Myocyte (in vitro differentiated cells): Measurements from ENCODE around the gene MEG3. TPM values are rescaled to one million over a fixed set of nuclear protein-coding genes. Genes with fewer than 3 reads are reported as not detected.

Experiments
- DNase-seq: peaks from one replicate; pipeline ENCODE4 v3.0.0-alpha.2; 2012; ENCODE audit warnings: low read depth
- total RNA-seq: library from RNA; depleted of rRNA; stranded (reverse); fragments of >200 nt; gene quantifications from 2 replicates; pipeline ENCODE4 v1.2.3, GENCODE V29; 2014

The MEG3 gene
- total RNA-seq, 1 donor from 2014 or later: 289 TPM

DNA sequence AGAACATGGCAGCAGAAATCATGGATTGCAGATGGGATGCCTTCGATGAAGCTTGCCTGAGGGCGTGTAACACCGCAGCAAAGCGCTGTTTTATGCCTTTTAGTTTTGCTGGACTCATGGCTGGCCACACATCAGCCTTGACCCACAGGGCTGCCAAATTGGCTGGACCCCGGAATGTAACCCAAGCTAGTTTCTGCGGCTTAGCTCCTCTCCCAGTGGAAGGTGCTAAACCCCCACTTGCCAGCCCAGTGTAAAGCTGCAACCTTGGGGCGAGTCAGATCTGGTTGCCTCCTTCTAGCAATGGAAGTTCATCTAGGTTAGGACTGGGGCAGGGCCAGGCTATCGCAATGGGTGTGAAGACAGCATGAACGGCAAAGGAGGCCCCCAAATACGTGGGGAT lies 38.3 kb downstream of the MEG3 start:
- no peak for DNase-seq

DNA sequence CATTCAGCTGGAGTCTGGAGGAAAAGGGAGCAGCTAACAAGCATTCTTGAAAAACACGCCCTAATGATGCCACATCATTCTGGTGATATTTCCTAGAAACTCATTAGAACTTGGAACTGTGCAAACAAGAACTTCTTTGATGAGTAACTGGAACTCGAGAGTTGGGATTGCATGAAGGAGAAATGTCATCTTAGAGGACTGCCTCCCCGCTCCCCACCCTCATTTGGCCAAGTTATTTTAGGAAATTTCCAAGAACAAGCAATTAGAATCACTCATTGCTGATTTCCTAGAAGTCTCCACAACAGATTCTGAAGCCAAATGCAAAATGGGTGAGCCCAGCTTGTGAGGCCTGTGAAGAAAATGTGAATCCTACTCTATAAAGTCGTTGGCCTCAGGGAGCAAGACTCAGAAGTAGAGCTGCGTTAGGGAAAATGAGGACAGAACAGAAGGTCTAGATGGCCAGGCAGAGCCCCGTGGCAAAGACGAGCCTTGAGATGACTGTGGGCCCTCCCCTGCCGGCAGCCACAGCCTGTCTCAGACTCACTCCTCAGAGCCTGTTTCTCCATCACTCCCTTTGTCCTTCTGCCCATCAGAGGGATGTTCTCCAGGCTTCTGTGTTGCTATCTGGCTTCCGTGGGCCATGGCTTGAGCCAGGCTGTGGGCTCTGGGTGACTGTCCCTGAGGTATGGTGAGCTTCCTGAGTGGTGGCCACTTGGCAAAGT lies 39.2 kb downstream of the MEG3 start:
- DNase-seq: no peak

DNA sequence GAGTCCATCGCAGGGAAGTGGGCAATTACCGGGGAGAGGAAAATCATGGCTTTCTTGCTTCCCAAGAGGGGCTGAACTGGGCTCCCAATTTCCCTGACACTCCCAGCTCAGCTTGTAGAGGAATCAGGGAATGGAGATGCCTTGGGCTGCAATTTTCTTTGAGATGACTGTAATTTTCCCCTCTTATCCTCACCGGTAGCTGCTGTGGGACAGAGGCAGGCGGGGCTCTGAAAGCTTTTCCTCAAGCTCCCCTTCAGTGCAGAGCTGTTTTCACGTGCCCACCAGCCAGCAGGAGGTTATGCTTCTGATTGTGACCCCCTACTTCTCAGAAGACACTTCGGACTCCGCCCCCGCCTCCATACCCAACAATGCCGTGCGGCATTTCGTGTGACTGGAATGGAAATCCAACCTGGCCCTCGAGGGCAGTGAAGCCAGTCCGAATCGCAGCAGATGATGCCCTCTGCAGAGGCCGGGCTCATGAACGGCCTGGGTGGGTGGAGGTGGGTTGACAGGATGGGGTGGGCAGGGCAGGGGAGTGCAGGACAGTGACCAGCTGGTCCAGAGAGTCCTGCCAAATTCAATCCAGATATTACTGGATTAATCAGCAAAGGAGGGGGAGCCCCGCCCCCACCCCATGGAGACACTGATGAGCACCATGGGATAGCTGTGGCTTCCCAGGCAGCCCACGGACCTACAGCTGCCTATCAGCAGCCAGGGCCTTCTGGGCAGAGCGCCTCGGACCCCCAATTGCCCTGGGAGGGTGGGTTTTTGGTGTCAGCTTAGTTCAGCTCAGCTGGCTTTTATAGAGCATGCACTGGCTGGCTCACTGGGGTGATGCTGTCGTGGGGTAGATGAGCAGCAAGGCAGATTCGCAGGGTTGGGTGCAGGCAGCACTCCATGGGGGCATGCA lies 40.0 kb downstream of the MEG3 start:
- no peak for DNase-seq

DNA sequence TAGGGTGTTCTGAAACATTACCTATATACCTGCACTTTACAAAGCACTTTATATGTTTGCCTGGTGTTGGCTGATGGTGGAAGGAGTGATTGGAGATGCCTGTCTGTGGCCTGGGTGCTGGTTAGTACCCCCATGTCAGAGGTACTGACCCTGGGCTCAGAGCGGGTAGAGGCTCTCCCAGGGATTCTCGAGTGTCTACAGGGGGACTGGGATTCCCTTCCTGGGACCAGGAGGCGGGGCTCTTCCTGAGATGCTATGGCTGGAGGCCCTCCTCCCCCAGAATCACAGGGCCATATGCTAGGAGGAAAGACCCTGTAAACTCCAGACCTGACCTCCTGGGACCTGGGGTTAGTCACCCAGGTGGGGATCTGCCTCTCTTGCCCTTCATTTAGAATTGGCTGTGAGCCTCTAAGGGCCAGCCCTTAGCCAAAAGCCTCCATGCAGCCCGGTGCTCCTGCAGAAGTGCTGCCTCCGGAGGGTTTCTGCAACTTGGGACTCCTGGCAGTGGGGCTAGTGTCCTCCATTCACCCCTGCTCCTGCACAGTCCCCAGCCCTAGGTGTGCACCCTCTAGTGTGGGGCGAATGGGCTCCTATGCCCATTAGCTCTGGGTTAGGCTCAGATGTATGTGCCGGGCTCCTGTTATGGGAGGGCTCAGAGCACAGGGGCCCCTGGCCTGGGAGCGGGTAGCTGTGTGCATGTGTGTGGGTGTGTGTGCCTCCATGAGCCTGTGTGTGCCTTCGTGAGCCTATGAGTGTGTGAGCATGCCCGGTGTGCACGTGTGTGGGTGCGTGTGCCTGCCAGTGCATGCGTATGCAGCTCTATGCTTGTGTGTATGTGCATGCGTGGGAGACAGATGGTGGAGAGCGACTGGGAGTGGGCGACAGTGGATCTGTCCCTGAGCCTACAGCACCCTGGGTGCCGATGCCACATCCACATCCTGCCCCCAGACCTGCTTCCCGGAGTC lies 41.0 kb downstream of the MEG3 start:
- DNase-seq: no peak

DNA sequence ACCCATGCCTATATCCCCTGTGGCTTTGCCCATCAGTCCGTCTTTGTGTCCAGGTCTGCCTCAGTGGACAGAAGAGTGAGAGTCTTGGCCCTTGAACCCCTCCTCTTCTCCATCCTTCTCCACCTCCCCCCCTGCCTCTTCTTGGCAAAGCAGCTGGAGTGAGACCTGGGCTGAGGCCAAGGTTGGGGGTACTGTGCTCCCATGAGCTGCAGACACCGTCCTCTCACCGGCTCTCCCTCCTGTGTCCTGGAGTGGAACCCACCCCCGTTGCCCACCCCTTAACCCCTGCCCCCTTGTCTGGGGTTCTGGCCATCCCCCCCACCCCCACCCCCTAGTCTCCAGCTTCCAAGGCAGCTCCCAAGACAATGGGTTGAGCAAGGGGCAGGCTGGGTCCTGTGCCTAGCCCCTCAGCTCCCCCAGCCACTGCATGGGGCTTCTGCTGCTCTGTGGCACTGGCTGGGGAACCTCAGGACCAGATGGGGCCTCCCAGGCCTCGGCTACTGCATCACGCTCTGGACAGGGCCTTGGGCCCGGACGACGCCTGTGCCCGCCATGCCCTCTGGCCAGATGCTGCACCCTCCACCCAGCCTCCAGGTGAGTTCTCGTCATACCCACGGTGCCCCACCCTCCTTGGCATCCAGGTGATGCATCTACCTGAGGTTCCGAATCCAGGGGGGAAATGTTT lies 41.9 kb downstream of the MEG3 start:
- DNase-seq: no peak

DNA sequence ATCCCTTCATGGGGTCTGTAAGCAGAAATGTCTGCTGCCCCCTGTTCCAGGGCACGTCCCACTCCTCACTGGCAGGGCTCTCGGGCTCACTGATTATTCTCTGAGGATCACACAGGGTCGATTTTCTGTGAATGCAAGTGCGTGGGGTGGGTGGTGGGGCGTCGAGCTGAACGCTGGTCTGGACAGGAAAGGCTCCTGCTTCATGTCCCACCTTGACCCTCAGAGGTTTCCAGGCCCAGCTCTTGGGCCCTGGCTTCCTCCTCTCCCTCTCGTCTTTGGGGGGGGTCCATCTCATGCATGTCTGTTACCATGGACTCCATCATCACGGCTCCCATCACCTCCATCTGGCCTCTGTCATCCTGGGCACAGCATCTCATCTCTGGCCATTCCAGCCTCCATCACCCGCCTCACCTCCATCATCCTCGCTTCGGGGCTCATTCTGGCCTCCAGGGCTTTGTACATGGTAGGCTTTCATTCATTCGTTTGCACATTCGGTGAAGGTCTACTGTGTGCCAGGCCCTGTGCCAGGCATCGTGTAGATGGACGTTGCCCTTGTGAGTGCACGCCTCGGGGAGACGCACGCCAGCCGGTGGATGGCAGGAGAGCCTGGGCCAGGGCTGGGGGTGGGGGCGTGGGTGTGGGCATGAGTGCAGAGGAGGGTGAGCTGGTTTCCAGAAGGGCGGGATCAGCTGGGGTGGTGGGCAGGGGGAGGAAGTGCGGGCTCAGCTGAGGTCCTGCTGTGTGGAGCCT lies 42.9 kb downstream of the MEG3 start:
- no peak for DNase-seq

DNA sequence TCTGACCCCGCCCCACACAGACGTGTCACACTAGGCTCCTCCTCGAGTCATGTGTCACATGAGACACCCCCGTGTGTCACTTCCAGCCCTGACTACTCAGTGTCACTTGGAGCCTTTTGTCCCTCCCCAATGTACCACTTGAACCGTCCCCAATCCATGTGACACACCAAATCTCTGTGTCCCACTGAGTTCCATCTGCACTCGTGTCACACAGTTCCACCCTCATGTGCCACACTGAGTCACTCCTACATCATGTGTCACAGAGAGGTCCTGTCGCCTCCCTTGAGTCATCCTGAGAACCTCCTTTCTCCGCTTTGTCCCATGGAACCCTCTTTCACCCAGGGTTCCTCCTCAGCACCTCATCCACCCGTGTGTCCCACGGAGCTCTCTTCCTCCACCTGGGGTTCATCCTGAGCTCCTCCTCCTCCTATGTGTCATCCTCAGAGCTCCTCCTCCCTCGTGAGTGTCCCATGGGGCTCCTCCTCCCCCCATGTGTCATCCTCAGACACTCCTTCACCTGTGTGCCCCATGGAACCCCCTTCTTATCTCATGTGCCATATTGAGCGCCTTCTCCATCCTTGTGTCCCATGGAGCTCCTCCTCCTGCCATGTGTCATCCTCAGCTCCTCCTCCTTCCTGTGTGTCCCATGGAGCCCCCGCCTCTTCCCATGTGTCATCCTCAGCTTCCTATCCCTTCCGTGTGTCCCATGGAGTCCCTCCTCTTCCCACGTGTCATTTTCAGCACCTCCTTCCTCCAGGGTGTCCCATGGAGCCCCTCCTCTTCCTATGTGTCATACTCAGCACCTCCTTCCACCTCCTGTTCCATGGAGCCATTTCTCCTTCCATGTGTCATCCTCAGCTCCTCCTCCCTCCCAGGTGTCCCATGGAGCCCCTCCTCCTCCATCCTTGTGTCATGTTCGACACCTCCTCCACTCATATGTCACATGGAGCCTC lies 45.6 kb downstream of the MEG3 start:
- DNase-seq: no peak

DNA sequence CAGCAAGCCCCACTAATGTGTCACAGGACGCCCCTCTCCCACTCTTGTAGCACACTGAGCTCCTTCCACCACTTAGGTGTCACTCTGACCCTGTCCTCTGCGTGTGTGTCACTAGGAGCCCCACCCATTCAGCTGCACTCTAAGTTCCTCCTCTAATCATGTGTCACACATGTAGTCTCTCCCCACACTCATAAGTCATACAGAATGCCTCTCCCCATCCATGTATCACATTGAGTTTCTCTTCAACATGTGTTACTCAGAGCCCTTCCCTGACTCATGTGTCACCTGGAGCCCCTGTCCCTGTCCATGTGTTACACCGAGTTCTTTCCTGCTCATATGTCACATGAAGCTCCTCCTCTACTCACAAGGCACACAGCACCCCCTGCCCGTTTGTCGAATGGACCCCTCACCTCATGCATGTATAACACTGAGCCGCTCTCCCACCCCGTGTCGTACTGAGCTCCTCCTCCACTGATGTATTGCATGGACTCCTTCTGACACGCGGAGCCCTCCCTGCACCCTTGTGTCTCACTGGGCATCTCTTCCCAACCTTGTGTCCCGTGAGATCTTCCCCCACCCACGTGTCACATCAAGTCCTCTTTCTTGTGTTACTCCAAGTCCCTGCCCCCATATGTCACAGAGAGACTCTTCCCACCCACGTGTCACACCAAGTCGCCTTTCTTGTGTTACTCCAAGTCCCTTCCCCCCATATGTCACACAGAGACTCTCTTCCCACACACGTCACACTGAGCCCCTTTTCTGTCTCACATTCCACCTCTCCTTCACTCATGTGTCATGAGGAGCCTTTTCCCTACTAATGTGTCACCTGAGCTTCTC lies 46.6 kb downstream of the MEG3 start:
- DNase-seq: no peak

DNA sequence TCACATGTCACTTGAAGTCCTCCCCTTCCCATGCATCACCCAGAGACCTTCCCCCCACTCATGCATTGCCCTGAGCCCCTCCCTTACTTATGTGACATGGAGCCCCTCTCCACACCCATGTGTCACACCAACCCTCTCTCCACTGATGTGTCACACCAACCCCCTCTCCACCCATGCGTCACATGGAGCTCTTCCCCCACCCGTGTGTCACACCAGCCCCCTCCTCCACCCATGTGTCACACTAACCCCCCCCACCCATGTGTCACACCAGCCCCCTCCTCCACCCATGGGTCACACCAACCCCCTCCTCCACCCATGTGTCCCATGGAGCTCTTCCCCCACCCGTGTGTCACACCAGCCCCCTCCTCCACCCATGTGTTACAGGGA lies 47.2 kb downstream of the MEG3 start:
- no peak for DNase-seq

DNA sequence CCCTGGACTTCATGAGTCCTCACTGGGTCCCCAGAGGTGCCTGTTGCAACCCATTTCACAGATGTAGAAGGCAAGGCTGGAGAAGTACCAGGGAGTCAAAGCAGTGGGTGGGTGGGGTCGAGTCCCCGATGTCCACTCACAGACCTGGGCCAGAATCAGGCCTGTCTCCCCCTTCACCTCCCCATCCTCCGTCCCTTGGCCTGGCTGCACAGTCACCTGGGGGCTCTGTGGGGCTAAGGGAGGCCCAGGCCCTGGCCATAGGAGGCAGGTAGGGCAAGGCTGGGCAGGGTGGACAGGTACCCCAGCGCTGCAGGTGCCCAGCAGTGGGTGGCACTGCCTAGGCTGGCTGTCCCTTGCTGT lies 48.1 kb downstream of the MEG3 start:
- no peak for DNase-seq

DNA sequence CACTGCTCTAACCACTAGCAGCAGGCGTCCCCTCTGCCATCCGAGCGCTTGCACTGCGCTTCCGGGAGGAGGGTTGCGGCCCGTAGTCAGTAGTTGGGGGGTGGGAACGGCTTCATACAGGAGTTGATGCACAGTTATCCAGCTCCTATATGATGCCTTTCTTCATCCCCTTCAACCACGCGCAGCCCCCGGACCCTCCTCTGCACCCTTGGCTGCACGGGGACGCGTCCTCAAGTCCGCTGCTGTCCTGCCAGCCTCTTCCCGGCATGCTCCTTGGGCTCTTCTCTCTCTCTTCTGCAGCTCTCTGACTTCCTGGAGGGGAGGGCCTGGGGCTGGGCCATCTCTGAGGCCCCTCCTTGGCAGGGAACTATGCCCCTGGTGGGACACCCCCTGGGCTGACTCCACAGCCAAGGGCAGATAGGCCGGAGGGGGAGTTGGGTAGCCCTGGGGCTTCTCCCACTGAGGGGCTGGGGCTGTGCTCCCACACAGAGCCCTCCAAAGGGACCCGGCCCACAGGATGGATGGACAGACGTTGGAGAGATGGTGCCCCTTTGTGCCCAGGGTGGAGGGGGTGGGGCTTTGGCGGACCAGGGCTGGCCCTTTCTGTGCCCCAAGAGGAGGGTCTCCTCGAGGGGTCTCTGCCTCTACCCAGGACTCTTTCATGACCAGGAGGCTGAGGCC lies 48.6 kb downstream of the MEG3 start:
- DNase-seq: no peak

DNA sequence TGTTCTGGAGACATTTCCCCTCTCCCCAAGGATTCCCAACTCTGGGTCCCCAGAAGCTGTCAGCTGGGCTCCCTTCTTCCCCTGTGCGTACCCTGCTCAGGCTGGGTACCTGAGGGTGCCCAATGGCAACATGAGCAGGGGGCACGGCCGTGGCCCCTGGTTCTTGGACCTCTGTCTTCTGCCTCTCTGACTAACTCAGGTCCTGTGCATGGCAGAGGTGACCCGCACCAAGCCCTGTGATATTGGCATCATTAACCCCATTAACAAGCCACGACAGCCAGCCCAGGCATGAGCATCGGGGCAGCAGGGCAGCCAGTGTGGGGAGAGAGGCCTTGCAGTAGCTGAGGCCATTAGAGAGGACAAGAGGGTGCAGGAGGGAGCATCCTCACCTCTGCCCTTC lies 49.2 kb downstream of the MEG3 start:
- DNase-seq: no peak

DNA sequence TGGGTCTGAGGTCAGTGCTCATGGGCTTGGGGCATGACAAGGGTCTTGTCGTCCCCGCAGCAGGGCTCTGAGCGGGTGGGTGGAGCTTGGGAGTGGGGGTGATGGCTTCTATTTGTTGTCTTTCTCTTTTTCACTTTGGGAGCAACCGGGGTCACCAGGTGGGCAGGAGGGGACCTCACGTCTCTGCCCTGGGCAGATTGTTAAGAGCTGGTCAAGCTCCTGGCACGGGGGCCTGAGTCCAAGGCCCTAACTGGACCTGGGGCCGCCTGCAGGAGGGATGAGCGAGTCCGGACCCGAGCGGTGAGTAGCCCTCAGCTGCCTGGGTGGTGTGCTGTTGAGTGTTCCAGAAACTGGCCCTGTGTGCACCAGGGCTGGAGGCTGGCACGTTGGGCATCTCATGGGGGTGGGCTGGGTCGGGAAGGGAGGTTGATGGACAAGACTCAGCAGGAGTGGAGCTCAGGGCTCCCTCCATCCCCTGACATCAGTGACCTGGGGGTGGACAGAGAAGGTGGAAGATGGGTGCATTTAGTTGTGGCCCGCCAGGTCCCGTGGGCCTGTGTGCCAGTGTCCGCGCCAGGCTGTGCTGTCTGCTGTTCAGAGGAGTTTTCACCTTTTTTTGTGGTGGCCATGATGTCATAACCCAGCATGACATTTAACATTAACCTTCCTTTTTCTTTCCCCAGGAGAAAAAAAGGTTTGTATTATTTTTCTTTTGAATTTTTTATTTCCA lies 50.1 kb downstream of the MEG3 start:
- no peak for DNase-seq

DNA sequence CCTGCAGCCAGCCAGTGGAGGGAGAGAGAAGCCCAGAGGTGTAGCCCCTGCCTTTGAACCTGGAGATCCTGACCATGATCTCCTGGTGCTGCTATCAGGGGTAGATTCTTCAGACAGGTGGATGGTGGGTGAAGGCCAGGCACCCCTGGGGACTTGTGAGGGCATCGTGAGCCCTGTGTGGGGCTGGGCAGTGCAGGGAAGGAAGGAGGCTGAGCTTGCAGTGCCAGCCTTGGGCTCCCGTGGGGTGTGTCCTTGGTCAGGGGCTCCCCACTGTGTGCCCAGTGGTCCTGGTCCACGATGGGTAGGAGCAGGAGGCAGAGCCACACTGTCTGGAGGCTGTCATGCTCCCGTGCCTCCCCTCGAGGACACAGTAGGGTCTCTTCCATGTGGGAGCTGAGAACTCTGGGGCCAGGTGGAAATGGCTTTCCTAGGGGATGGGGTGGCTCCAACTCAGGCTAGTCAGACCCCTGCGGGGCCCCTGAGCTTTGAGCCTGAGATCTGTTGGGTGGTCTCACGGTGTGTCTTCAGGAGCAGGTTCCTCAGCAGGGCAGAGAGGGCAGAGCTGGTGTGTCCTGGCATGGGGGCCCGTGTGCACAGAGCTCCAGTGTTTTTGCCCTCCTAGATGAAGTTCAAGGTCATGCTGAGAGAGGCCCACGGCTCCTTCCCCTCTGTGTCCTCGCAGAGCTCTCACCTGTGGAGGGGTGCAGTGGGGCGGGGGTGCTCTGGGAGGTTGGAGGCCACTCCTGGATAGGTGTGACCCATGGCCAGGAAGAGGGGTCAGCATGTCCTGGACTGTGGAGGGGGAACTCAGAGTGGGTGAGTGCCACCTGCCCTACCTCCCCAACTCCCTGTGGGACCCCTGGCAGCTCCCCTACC lies 52.6 kb downstream of the MEG3 start:
- no peak for DNase-seq

DNA sequence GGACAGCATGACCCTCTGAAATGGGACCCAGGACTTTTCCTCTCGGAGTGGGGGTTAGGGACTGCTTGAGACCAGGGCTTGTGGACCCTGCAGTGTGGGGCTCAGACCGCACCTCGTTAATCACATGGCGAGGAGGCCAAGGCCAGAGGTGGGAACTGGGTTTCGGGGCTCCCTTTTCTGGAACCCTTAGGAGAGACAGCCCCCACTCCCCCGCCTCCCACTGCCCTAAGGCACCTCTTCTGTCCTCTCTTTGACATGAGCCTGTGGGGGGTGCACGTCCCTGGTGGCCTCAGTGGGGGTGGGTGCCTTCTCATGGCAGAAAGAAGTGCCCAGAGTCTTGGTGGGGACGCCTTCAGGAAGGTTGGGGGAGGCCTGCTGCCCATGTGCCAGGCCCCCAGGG lies 53.3 kb downstream of the MEG3 start:
- no peak for DNase-seq

DNA sequence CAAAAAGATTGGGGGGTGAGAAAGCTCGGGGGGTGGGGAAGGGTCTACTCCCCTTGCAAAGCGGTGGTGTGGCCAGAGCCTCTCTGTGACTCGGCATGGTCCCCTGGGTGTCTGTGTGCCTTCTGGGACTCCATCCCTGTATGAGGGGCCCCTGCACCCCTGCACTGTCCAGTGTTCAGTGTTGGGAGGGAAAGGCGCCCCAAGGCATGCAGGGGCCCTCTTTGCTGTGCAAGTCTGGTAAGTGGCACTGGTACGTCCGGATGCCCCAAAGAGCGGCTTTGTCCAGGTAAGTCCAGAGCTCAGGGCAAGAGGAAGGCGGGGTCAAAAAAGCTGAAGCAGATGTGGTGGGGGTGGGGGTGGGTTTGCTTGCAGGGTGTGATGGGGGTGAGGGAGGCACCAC lies 53.9 kb downstream of the MEG3 start:
- no peak for DNase-seq
